Measurements from ENCODE around the gene RFX2.

RFX2 gene

DNA sequence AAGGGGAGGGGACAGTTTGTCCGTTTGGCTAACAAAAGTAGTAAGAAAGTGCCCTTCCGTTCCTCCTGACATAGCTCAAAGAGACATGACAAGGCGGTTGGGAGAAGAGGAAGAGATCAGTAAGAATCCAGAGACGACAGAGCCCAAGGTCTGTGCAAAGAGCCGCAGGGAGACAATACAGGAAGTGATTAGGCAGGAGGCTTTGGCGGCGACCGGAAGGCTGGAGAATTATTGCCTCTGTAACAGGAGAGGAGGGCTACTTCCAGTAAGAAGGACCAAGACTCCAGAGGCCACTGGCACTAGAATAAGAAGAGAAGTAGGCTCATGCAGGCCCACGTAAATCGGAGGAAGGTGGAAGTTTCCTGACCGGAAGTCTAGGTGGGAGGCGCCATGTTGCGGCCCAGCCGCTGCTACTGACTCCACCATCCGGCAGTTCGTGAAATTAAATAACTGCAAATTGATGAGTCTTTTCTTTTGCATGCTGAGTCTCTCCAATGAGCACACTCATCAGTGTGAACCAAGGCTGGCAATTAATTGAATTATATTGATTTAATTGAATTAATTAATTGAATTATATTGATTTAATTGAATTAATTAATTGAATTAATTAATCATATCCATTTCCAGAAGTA, 9.9 kb downstream of the RFX2 start:
- no peaks in the 10 kb centered on the region for H3K27me3 ChIP-seq (ENCODE audit: insufficient read depth, poor library complexity, severe bottlenecking)
- peak; percentile 77 to 85 for DNase-seq (ENCODE audit: low read depth in 1 of 2, low spot score in 1 of 2)
- TF ChIP-seq GABPA (IDR thresholded peaks at IDR 0.05; ENCODE audit: low read depth) (peak; percentile 77), POLR2AphosphoS5 (IDR thresholded peaks at IDR 0.05; ENCODE audit: low read depth) (peak; percentile 72), SPI1 (IDR thresholded peaks at IDR 0.05; ENCODE audit: borderline replicate concordance, low read depth) (peak; percentile 86)
- TF ChIP-seq, protein P1, sequence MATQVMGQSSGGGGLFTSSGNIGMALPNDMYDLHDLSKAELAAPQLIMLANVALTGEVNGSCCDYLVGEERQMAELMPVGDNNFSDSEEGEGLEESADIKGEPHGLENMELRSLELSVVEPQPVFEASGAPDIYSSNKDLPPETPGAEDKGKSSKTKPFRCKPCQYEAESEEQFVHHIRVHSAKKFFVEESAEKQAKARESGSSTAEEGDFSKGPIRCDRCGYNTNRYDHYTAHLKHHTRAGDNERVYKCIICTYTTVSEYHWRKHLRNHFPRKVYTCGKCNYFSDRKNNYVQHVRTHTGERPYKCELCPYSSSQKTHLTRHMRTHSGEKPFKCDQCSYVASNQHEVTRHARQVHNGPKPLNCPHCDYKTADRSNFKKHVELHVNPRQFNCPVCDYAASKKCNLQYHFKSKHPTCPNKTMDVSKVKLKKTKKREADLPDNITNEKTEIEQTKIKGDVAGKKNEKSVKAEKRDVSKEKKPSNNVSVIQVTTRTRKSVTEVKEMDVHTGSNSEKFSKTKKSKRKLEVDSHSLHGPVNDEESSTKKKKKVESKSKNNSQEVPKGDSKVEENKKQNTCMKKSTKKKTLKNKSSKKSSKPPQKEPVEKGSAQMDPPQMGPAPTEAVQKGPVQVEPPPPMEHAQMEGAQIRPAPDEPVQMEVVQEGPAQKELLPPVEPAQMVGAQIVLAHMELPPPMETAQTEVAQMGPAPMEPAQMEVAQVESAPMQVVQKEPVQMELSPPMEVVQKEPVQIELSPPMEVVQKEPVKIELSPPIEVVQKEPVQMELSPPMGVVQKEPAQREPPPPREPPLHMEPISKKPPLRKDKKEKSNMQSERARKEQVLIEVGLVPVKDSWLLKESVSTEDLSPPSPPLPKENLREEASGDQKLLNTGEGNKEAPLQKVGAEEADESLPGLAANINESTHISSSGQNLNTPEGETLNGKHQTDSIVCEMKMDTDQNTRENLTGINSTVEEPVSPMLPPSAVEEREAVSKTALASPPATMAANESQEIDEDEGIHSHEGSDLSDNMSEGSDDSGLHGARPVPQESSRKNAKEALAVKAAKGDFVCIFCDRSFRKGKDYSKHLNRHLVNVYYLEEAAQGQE (IDR thresholded peaks at IDR 0.05; ENCODE audit: insufficient replicate concordance, low read depth), result no peak
- TF ChIP-seq, protein P2, sequence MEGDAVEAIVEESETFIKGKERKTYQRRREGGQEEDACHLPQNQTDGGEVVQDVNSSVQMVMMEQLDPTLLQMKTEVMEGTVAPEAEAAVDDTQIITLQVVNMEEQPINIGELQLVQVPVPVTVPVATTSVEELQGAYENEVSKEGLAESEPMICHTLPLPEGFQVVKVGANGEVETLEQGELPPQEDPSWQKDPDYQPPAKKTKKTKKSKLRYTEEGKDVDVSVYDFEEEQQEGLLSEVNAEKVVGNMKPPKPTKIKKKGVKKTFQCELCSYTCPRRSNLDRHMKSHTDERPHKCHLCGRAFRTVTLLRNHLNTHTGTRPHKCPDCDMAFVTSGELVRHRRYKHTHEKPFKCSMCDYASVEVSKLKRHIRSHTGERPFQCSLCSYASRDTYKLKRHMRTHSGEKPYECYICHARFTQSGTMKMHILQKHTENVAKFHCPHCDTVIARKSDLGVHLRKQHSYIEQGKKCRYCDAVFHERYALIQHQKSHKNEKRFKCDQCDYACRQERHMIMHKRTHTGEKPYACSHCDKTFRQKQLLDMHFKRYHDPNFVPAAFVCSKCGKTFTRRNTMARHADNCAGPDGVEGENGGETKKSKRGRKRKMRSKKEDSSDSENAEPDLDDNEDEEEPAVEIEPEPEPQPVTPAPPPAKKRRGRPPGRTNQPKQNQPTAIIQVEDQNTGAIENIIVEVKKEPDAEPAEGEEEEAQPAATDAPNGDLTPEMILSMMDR (IDR thresholded peaks at IDR 0.05; ENCODE audit: insufficient read depth, low read length), result no peak
- H3K27ac ChIP-seq (replicated peaks), result peak overlapping the region; percentile 85
- peak overlapping the region; percentile 4 for H3K4me3 ChIP-seq (replicated peaks; ENCODE audit: insufficient read depth, low read length)

DNA sequence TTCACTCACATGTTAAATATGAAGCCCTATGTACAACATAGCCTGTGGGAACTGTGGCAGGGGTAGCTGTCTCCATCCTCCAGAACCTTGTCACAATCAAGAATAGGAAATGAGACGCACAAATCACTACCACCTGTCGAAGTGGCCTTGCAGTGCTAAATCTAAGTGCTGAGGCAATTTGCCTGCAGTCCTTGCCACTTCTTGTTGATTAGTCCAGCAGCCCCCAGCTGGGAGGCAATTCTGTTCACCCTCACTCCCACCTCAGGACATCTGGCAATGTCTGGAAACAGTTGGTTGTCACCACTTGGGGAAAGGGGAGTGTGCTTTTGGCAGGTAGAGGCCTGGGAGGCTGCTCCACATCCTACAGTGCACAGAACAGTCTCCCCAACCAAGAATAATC, 10.7 kb downstream of the RFX2 start:
- Histone ChIP-seq H3K27ac (replicated peaks) (peak overlapping the region; percentile 85), H3K27me3 (ENCODE audit: insufficient read depth, poor library complexity, severe bottlenecking) (no peaks in the 10 kb centered on the region), H3K4me3 (replicated peaks; ENCODE audit: insufficient read depth, low read length) (no peak overlapping the region)
- TF ChIP-seq SPI1 (IDR thresholded peaks at IDR 0.05; ENCODE audit: borderline replicate concordance, low read depth), result no peak
- TF ChIP-seq, protein P2 (IDR thresholded peaks at IDR 0.05; ENCODE audit: insufficient read depth, low read length), result no peak
- no peak for TF ChIP-seq POLR2AphosphoS5 (IDR thresholded peaks at IDR 0.05; ENCODE audit: low read depth)
- no peak for TF ChIP-seq GABPA (IDR thresholded peaks at IDR 0.05; ENCODE audit: low read depth)
- TF ChIP-seq, protein P1 (IDR thresholded peaks at IDR 0.05; ENCODE audit: insufficient replicate concordance, low read depth), result no peak
- no peak for DNase-seq (ENCODE audit: low read depth in 1 of 2, low spot score in 1 of 2)

DNA sequence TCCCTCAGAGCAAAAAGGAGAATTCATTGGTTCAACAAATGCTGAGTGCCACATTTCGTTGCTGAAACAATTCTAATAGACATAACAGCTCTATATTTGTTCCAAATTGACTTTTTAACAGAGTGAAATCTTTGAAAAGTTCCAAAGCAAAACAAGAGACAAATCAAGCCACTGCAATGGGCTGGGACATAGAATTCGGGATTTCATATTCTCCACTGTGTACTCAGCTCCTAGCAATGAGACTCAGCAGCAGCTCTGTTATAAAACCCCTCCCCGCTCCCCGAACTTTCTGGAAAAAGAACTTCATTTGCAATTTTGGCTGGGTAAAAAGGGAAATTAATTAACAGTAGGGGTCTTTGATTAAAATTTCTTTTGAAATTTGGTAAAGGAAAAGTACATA, 11.3 kb downstream of the RFX2 start:
- Histone ChIP-seq H3K4me3 (replicated peaks; ENCODE audit: insufficient read depth, low read length) (no peak overlapping the region), H3K27me3 (ENCODE audit: insufficient read depth, poor library complexity, severe bottlenecking) (no peaks in the 10 kb centered on the region), H3K27ac (replicated peaks) (peak overlapping the region; percentile 85)
- no peak for DNase-seq (ENCODE audit: low read depth in 1 of 2, low spot score in 1 of 2)
- TF ChIP-seq SPI1 (IDR thresholded peaks at IDR 0.05; ENCODE audit: borderline replicate concordance, low read depth), result no peak
- TF ChIP-seq, protein P2 (IDR thresholded peaks at IDR 0.05; ENCODE audit: insufficient read depth, low read length), result no peak
- no peak for TF ChIP-seq GABPA (IDR thresholded peaks at IDR 0.05; ENCODE audit: low read depth)
- TF ChIP-seq POLR2AphosphoS5 (IDR thresholded peaks at IDR 0.05; ENCODE audit: low read depth), result no peak
- TF ChIP-seq, protein P1 (IDR thresholded peaks at IDR 0.05; ENCODE audit: insufficient replicate concordance, low read depth), result no peak
